HCT116 (cell line): ENCODE measurements around the gene ANO10. TPM values are rescaled to one million over a fixed set of nuclear protein-coding genes. Genes with fewer than 3 reads are reported as not detected.
"Not testable (repeated sequence)": the region's sequence is repeated elsewhere in the genome, so short reads cannot be mapped to it uniquely, and the experiment has no call there.

Experiments used
- ATAC-seq: fragments of 200-7000 bp; cut with Tn5 transposase; 2 replicates; pipeline ENCODE4 v1.9.1; 2020; ENCODE audit warnings: mild to moderate bottlenecking, moderate library complexity
- BruUV-seq: library from RNA; stranded (reverse); fragments of 400-500 nt; replicated peaks from 2 replicates; lab custom pipeline; 2021; lab: Mats Ljungman, UMichigan
- CTCF ChIA-PET: fragments of 300-600 bp; sonication (Branson Sonifier 250); formaldehyde crosslinking; loops from one replicate; lab custom pipeline; 2021; ENCODE audit warnings: antibody characterized with exemption; lab: Charles Lee
- POLR2A ChIA-PET: fragments of 300-600, 350-600 bp; sonication (Branson Sonifier 250); formaldehyde crosslinking; loops from one replicate; lab custom pipeline; 2021; ENCODE audit warnings: antibody characterized with exemption; lab: Charles Lee
- RAD21 ChIA-PET, 2 experiments: fragments of 300-600 bp; sonication (Branson Sonifier 250); formaldehyde crosslinking; loops; one replicate each; lab custom pipeline; 2023; ENCODE audit warnings: low total read pairs in 2 of 2; ENCODE audit not compliant: uncharacterized antibody in 2 of 2, unreplicated experiment in 2 of 2, low non-redundant PET in 1 of 2; lab: Charles Lee
- DNase-seq: peaks from one replicate; pipeline ENCODE4 v3.0.0-alpha.2; 2010; ENCODE audit warnings: low read depth, low spot score
- H2AFZ ChIP-seq: fragments of 200-600 bp; shearing (Covaris generic), sonication (generic); 2 replicates; pipeline ENCODE4 v1.6.1; 2017; ENCODE audit warnings: low read depth, mixed run types, mixed read lengths, antibody characterized with exemption, low read length; ENCODE audit not compliant: poor library complexity, severe bottlenecking
- H3K27ac ChIP-seq: 2 replicates; pipeline ENCODE4 v1.5.1; 2012; ENCODE audit warnings: low read depth, low read length
- H3K27me3 ChIP-seq: fragments of 200-600 bp; sonication (generic); 2 replicates; pipeline ENCODE4 v1.6.1; 2016; ENCODE audit warnings: mixed run types, low read length, mixed read lengths; ENCODE audit not compliant: insufficient read depth
- H3K36me3 ChIP-seq, 2 experiments: fragments of 200-500 bp in 1 of 2; fragments of 200-600 bp in 1 of 2; sonication (Bioruptor generic) in 1 of 2; sonication (generic) in 1 of 2; 2 replicates each; pipeline versions ENCODE4 v1.5.1 to v1.6.1; 2014 to 2016; ENCODE audit warnings: low read length in 2 of 2, inconsistent platforms in 1 of 2, mixed read lengths in 1 of 2, mixed run types in 1 of 2; ENCODE audit not compliant: insufficient read depth in 2 of 2, control insufficient read depth in 1 of 2
- H3K4me1 ChIP-seq, 2 experiments: fragments of 200-600 bp in 1 of 2; sonication (generic) in 1 of 2; 2 replicates each; pipeline versions ENCODE4 v1.5.1 to v1.6.1; 2012 to 2017; ENCODE audit warnings: low read length in 2 of 2, inconsistent platforms in 1 of 2, mild to moderate bottlenecking in 1 of 2, mixed read lengths in 1 of 2, mixed run types in 1 of 2, moderate library complexity in 1 of 2; ENCODE audit not compliant: insufficient read depth in 2 of 2, control insufficient read depth in 1 of 2
- H3K4me2 ChIP-seq: fragments of 200-600 bp; sonication (generic); 2 replicates; pipeline ENCODE4 v1.6.1; 2017; ENCODE audit warnings: mixed run types, low read length, mixed read lengths
- H3K4me3 ChIP-seq, 2 experiments: fragments of 200-600 bp in 1 of 2; sonication (generic) in 1 of 2; replicated peaks in 1 of 2; 2 replicates each; pipeline ENCODE4 v1.5.1; 2011 to 2016; ENCODE audit warnings: low read length in 2 of 2, control low read depth in 1 of 2, low read depth in 1 of 2, mild to moderate bottlenecking in 1 of 2, mixed read lengths in 1 of 2, mixed run types in 1 of 2
- H3K79me2 ChIP-seq: fragments of 200-600 bp; sonication (generic); 2 replicates; pipeline ENCODE4 v1.6.1; 2017; ENCODE audit warnings: mild to moderate bottlenecking, mixed run types, low read length, moderate library complexity, mixed read lengths; ENCODE audit not compliant: insufficient read depth
- H3K9ac ChIP-seq: fragments of 200-600 bp; sonication (generic); 2 replicates; pipeline ENCODE4 v1.6.1; 2016; ENCODE audit warnings: low read length, mixed read lengths
- H3K9me2 ChIP-seq: fragments of 200-600 bp; sonication (generic), shearing (Covaris generic); 2 replicates; pipeline ENCODE4 v1.6.1; 2017; ENCODE audit warnings: mixed run types, mild to moderate bottlenecking, moderate library complexity; ENCODE audit not compliant: insufficient read depth
- H3K9me3 ChIP-seq, 2 experiments: fragments of 200-500 bp in 1 of 2; fragments of 200-600 bp in 1 of 2; sonication (Bioruptor generic) in 1 of 2; sonication (generic) in 1 of 2; 2 replicates each; pipeline ENCODE4 v1.6.1; 2014 to 2017; ENCODE audit warnings: low read length in 2 of 2, mixed read lengths in 2 of 2, inconsistent platforms in 1 of 2, low read depth in 1 of 2, mild to moderate bottlenecking in 1 of 2, mixed run types in 1 of 2, moderate library complexity in 1 of 2; ENCODE audit not compliant: control insufficient read depth in 1 of 2, insufficient read depth in 1 of 2
- H4K20me1 ChIP-seq: fragments of 200-600 bp; sonication (generic), shearing (Covaris generic); 2 replicates; pipeline ENCODE4 v1.6.1; 2017; ENCODE audit warnings: mixed run types, mild to moderate bottlenecking, moderate library complexity; ENCODE audit not compliant: insufficient read depth
- CBX3 ChIP-seq: IDR thresholded peaks from 2 replicates; pipeline ENCODE4 v1.6.1; 2012; ENCODE audit warnings: low read depth
- EGR1 ChIP-seq: IDR thresholded peaks from 2 replicates; pipeline ENCODE4 v1.6.1; 2012; ENCODE audit warnings: low read depth
- EZH2 ChIP-seq: fragments of 200-600 bp; sonication (generic); IDR thresholded peaks from 2 replicates; pipeline ENCODE4 v1.6.1; 2017; ENCODE audit warnings: antibody characterized with exemption, mixed run types
- FOSL1 ChIP-seq: IDR thresholded peaks from 2 replicates; pipeline ENCODE4 v1.6.1; 2012; ENCODE audit warnings: low read depth
- JUND ChIP-seq: IDR thresholded peaks from 2 replicates; pipeline ENCODE4 v1.6.1; 2012
- RAD21 ChIP-seq: IDR thresholded peaks from 2 replicates; pipeline ENCODE4 v1.6.1; 2012; ENCODE audit warnings: low read depth, mild to moderate bottlenecking
- SIN3A ChIP-seq: IDR thresholded peaks from 2 replicates; pipeline ENCODE4 v1.6.1; 2012; ENCODE audit warnings: low read depth
- SRF ChIP-seq: IDR thresholded peaks from 2 replicates; pipeline ENCODE4 v1.6.1; 2012; ENCODE audit warnings: low read depth
- TCF7L2 ChIP-seq: IDR thresholded peaks from 2 replicates; pipeline ENCODE4 v1.7.0; 2011; ENCODE audit warnings: borderline replicate concordance, inconsistent platforms; ENCODE audit not compliant: insufficient read depth, insufficient read length; ENCODE audit errors: extremely low read depth
- ZFX ChIP-seq: fragments of 450-650 bp; IDR thresholded peaks from 2 replicates; pipeline ENCODE4 v1.6.1; 2017
- ZNF274 ChIP-seq: fragments of 200-500 bp; sonication (Bioruptor generic); IDR thresholded peaks from 2 replicates; pipeline ENCODE4 v1.6.1; 2014; ENCODE audit warnings: mild to moderate bottlenecking, low read depth, low read length, inconsistent platforms
- intact Hi-C: fragments of 100-400 bp; cut with micrococcal nuclease; formaldehyde crosslinking; loops from 2 replicates; pipeline ENCODE4 v1.10.0; 2022
- total RNA-seq: library from RNA; stranded (reverse); gene quantifications from one replicate; pipeline ENCODE4 v1.2.1, GENCODE V29; 2021; ENCODE audit not compliant: unreplicated experiment
- TF ChIP-seq, protein P1 (sequence below): IDR thresholded peaks from 2 replicates; pipeline ENCODE4 v1.6.1; 2012
- TF ChIP-seq, protein P2 (sequence below), 3 experiments: fragments of 200-600 bp in 1 of 3; sonication (generic) in 1 of 3; IDR thresholded peaks in 2 of 3; conservative IDR thresholded peaks in 1 of 3; 2 replicates each; pipeline ENCODE4 v1.5.1; 2012 to 2017; ENCODE audit warnings: low read depth in 2 of 3, low read length in 2 of 3, antibody characterized with exemption in 1 of 3, borderline replicate concordance in 1 of 3, control low read depth in 1 of 3, mild to moderate bottlenecking in 1 of 3, mixed read lengths in 1 of 3, mixed run types in 1 of 3, moderate library complexity in 1 of 3; ENCODE audit not compliant: insufficient read depth in 1 of 3
- TF ChIP-seq, protein P3 (sequence below): IDR thresholded peaks from 2 replicates; pipeline ENCODE4 v1.6.1; 2012

The ANO10 gene
- total RNA-seq, 1 experiment from 2014 or later, result 13.3 TPM

DNA sequence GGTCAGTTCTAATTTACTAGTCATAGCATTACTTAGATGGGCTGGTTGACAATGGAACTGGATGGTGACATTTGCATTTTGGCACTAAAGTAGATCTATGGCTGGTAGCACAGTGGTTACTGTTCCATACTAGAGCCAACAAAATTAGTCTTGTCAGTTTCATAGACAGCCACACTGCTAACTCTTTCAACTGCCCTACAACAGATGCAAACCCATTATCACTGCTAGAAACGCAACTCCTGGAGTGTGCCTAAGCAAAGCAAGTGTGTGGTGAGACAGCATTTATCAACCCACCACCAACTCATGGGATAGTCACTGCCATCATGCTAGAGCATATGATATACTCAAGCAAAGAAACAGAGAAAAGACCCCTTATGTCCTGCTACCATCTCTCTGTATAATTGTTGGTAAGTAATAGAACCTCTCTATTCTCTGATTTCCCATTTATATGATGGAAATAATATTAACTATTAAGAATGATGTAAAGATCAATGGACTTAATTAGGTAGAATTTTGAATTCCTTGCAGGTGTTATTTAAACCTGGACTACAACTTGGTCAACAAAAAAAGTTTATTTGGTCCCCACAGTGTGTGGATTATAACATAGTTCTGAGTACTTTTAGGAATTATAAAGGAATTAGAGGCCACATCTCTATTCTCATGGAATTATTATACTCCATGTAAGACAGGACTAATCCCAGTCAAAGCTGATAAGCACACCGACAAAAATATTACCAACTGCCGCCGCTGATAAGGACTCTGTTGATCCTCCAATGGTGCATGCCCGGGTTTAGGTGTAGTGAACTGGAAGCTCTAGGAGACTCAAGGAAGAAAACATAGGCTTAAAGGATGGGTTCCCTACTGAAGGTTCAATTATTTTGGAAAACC is 49.1 kb upstream of the ANO10 start:
- DNase-seq, result no peak
- ATAC-seq, result no peak
- Histone ChIP-seq H3K9me3 (no peaks in the 10 kb centered on the region), H3K27me3 (no peaks in the 10 kb centered on the region), H3K9ac (no peak overlapping the region), H3K79me2 (no peaks in the 10 kb centered on the region), H3K4me1 (no peaks in the 10 kb centered on the region), H3K27ac (no peak overlapping the region), H2AFZ (no peak overlapping the region), H4K20me1 (no peaks in the 10 kb centered on the region), H3K9me2 (no peaks in the 10 kb centered on the region), H3K4me3 (no peak overlapping the region), H3K4me2 (no peak overlapping the region), H3K36me3 (no peaks in the 10 kb centered on the region)
- intact Hi-C loops, result no loop called here
- ChIA-PET POLR2A (no interaction called here), CTCF (no interaction called here), RAD21 (no interaction called here)
- TF ChIP-seq SIN3A, result no peak
- TF ChIP-seq ZNF274, result no peak
- TF ChIP-seq RAD21, result no peak
- TF ChIP-seq EZH2, result no peak
- no peak for TF ChIP-seq SRF
- TF ChIP-seq, protein P1, sequence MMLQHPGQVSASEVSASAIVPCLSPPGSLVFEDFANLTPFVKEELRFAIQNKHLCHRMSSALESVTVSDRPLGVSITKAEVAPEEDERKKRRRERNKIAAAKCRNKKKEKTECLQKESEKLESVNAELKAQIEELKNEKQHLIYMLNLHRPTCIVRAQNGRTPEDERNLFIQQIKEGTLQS, result no peak
- no peak for TF ChIP-seq EGR1
- no peak for TF ChIP-seq CBX3
- TF ChIP-seq, protein P2, sequence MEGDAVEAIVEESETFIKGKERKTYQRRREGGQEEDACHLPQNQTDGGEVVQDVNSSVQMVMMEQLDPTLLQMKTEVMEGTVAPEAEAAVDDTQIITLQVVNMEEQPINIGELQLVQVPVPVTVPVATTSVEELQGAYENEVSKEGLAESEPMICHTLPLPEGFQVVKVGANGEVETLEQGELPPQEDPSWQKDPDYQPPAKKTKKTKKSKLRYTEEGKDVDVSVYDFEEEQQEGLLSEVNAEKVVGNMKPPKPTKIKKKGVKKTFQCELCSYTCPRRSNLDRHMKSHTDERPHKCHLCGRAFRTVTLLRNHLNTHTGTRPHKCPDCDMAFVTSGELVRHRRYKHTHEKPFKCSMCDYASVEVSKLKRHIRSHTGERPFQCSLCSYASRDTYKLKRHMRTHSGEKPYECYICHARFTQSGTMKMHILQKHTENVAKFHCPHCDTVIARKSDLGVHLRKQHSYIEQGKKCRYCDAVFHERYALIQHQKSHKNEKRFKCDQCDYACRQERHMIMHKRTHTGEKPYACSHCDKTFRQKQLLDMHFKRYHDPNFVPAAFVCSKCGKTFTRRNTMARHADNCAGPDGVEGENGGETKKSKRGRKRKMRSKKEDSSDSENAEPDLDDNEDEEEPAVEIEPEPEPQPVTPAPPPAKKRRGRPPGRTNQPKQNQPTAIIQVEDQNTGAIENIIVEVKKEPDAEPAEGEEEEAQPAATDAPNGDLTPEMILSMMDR (IDR thresholded peaks at IDR 0.05 in 2 of 3, conservative IDR thresholded peaks at IDR 0.05 in 1 of 3; ENCODE audit: borderline replicate concordance in 1 of 3, insufficient read depth in 1 of 3, low read depth in 2 of 3, low read length in 2 of 3), result no peak
- TF ChIP-seq FOSL1, result no peak
- TF ChIP-seq TCF7L2, result no peak
- TF ChIP-seq, protein P3, sequence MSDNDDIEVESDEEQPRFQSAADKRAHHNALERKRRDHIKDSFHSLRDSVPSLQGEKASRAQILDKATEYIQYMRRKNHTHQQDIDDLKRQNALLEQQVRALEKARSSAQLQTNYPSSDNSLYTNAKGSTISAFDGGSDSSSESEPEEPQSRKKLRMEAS, result no peak
- TF ChIP-seq JUND, result no peak
- TF ChIP-seq ZFX, result no peak
- no TSS peak for BruUV-seq

DNA sequence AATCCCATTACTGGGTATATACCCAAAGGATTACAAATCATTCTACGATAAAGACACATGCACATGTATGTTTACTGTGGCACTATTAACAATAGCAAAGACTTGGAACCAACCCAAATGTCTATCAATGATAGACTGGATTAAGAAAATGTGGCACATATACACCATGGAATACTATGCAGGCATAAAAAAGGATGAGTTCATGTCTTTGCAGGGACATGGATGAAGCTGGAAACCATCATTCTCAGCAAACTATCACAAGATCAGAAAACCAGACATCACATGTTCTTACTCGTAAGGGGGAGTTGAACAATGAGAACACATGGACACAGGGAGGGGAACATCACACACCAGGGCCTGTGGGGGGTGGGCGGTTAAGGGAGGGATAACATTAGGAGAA is 43.2 kb upstream of the ANO10 start:
- RAD21 ChIA-PET, ATAC-seq, CTCF ChIA-PET: not testable (repeated sequence)

More for the DNA sequence above, 43.2 kb upstream of the ANO10 start:
- H3K9me3 ChIP-seq, H3K4me1 ChIP-seq, intact Hi-C loops, BruUV-seq, H2AFZ ChIP-seq, H3K27ac ChIP-seq, H3K79me2 ChIP-seq, H3K36me3 ChIP-seq, POLR2A ChIA-PET, DNase-seq, H3K9ac ChIP-seq, H3K9me2 ChIP-seq, H3K4me3 ChIP-seq, H3K4me2 ChIP-seq, H4K20me1 ChIP-seq, H3K27me3 ChIP-seq: not testable (repeated sequence)
